Endothelial cell of umbilical vein (primary cell): ENCODE results near the gene TBC1D5. TPM values are rescaled to one million over a fixed set of nuclear protein-coding genes. Genes with fewer than 3 reads are reported as not detected.

Experiments used
- BruUV-seq: library from RNA; stranded (reverse); fragments of 400-500 nt; replicated peaks from 2 replicates; lab custom pipeline; 2021; lab: Mats Ljungman, UMichigan
- CTCF ChIA-PET: fragments of 300-600, 350-600 bp; sonication (Branson Sonifier 250); formaldehyde crosslinking; loops from one replicate; lab custom pipeline; 2021; ENCODE audit warnings: antibody characterized with exemption, inconsistent platforms; lab: Charles Lee
- POLR2A ChIA-PET: fragments of 300-600, 350-600 bp; sonication (Branson Sonifier 250); formaldehyde crosslinking; loops from one replicate; lab custom pipeline; 2021; ENCODE audit warnings: antibody characterized with exemption, inconsistent platforms; lab: Charles Lee
- DNase-seq: peaks from one replicate; pipeline ENCODE4 v3.0.0-alpha.2; 2011; ENCODE audit warnings: low read depth, low spot score
- FAIRE-seq: peaks from 2 replicates; lab custom pipeline; 2011; peaks lifted over from hg19 to GRCh38; lab: Jason Lieb, UNC
- H2AFZ ChIP-seq: 2 replicates; pipeline ENCODE4 v1.6.0; 2012; ENCODE audit warnings: low read depth, low read length, control low read depth, inconsistent platforms
- H3K27ac ChIP-seq: 2 replicates; pipeline ENCODE4 v1.5.1; 2011; ENCODE audit warnings: low read depth, mild to moderate bottlenecking, control low read depth, low read length, moderate library complexity; ENCODE audit not compliant: insufficient read depth
- H3K27me3 ChIP-seq, 2 experiments: 2 replicates each; pipeline versions ENCODE4 v1.6.0 to v1.6.1; 2011; ENCODE audit warnings: low read length in 2 of 2, mixed read lengths in 1 of 2; ENCODE audit not compliant: control insufficient read depth in 2 of 2, insufficient read depth in 2 of 2
- H3K36me3 ChIP-seq, 2 experiments: 2 replicates in 1 of 2; 3 replicates in 1 of 2; pipeline ENCODE4 v1.5.1; 2011; ENCODE audit warnings: low read length in 2 of 2, mild to moderate bottlenecking in 1 of 2, moderate library complexity in 1 of 2; ENCODE audit not compliant: control insufficient read depth in 2 of 2, insufficient read depth in 2 of 2; ENCODE audit errors: extremely low read depth in 1 of 2
- H3K4me1 ChIP-seq: 3 replicates; pipeline ENCODE4 v1.5.1; 2011; ENCODE audit warnings: mild to moderate bottlenecking, low read length; ENCODE audit not compliant: control insufficient read depth, insufficient read depth; ENCODE audit errors: extremely low read depth
- H3K4me2 ChIP-seq: 2 replicates; pipeline ENCODE4 v1.6.1; 2011; ENCODE audit warnings: low read length, control low read depth, mixed read lengths; ENCODE audit not compliant: insufficient read depth
- H3K4me3 ChIP-seq, 3 experiments: fragments of 200-600 bp in 1 of 3; sonication (generic), shearing (Covaris generic) in 1 of 3; replicated peaks in 1 of 3; 2 replicates each; pipeline ENCODE4 v1.5.1; 2011 to 2016; ENCODE audit warnings: control low read depth in 3 of 3, low read length in 3 of 3, mild to moderate bottlenecking in 2 of 3, inconsistent platforms in 1 of 3, low read depth in 1 of 3, moderate library complexity in 1 of 3; ENCODE audit not compliant: insufficient read depth in 1 of 3
- H3K79me2 ChIP-seq: 2 replicates; pipeline ENCODE4 v1.6.0; 2012; ENCODE audit warnings: low read length, inconsistent platforms; ENCODE audit not compliant: control insufficient read depth, insufficient read depth
- H3K9ac ChIP-seq: replicated peaks from 2 replicates; pipeline ENCODE3; 2011; ENCODE audit warnings: low read length, control low read depth; ENCODE audit not compliant: insufficient read depth; ENCODE audit errors: extremely low read depth
- H3K9me1 ChIP-seq: replicated peaks from 3 replicates; pipeline ENCODE4 v1.6.0; 2011; ENCODE audit warnings: mild to moderate bottlenecking, low read length; ENCODE audit not compliant: control insufficient read depth, insufficient read depth; ENCODE audit errors: extremely low read depth
- H3K9me3 ChIP-seq: replicated peaks from 2 replicates; pipeline ENCODE4 v1.5.1; 2012; ENCODE audit warnings: low read length, inconsistent platforms; ENCODE audit not compliant: control insufficient read depth, insufficient read depth
- H4K20me1 ChIP-seq: replicated peaks from 2 replicates; pipeline ENCODE3; 2011; ENCODE audit warnings: mild to moderate bottlenecking, low read length; ENCODE audit not compliant: control insufficient read depth, insufficient read depth; ENCODE audit errors: extremely low read depth
- EZH2 ChIP-seq: IDR thresholded peaks from 2 replicates; pipeline ENCODE4 v1.6.1; 2012; ENCODE audit warnings: borderline replicate concordance, low read depth, mild to moderate bottlenecking, moderate library complexity, low read length, inconsistent platforms; ENCODE audit not compliant: severe bottlenecking
- FOS ChIP-seq: IDR thresholded peaks from 2 replicates; pipeline ENCODE4 v1.6.1; 2011; ENCODE audit warnings: mild to moderate bottlenecking, low read length, moderate library complexity, borderline replicate concordance; ENCODE audit not compliant: insufficient read depth
- GATA2 ChIP-seq: IDR thresholded peaks from 2 replicates; pipeline ENCODE4 v1.7.0; 2011; ENCODE audit warnings: low read depth, mild to moderate bottlenecking, moderate library complexity, mixed read lengths, low read length; ENCODE audit not compliant: insufficient read length, insufficient read depth
- JUN ChIP-seq: IDR thresholded peaks from 2 replicates; pipeline ENCODE4 v1.6.1; 2011; ENCODE audit warnings: borderline replicate concordance, low read depth; ENCODE audit not compliant: insufficient read length, insufficient read depth
- MAX ChIP-seq: IDR thresholded peaks from 2 replicates; pipeline ENCODE4 v1.6.1; 2011; ENCODE audit not compliant: insufficient read depth, insufficient read length
- MYC ChIP-seq: IDR thresholded peaks from one replicate; pipeline ENCODE4 v1.6.1; 2011; ENCODE audit warnings: mild to moderate bottlenecking, low read depth, low read length
- POLR2A ChIP-seq: IDR thresholded peaks from 2 replicates; pipeline ENCODE4 v1.6.1; 2012; ENCODE audit warnings: low read depth, mild to moderate bottlenecking, control low read depth, low read length
- POLR2AphosphoS5 ChIP-seq: IDR thresholded peaks from 2 replicates; pipeline ENCODE4 v1.6.1; 2012; ENCODE audit warnings: low read depth, mild to moderate bottlenecking, control low read depth, low read length, moderate library complexity; ENCODE audit not compliant: insufficient read depth
- dilution Hi-C: fragments of 300-500 bp; cut with MboI; formaldehyde crosslinking; loops from one replicate; pipeline ENCODE4 v1.15.0; 2019; ENCODE audit warnings: low sequenced_read_pairs; ENCODE audit not compliant: extremely low pct_ligation_motif_present
- intact Hi-C: fragments of 100-400 bp; cut with micrococcal nuclease; formaldehyde crosslinking; loops from one replicate; pipeline ENCODE4 v1.10.0; 2022
- polyA plus RNA-seq, 4 experiments: library from polyadenylated mRNA; depleted of rRNA in 3 of 4; stranded (reverse) in 3 of 4; unstranded in 1 of 4; fragments of >200 nt; gene quantifications; 2 replicates each; pipeline versions ENCODE4 v1.2.1 to v1.2.3, GENCODE V29; 2011 to 2012; ENCODE audit warnings: missing spikeins in 1 of 4
- total RNA-seq: library from RNA; stranded (reverse); gene quantifications from 2 replicates; pipeline ENCODE4 v1.2.3, GENCODE V29; 2021
- TF ChIP-seq, protein P1 (sequence below), 2 donors: IDR thresholded peaks; 1 replicate in 1 of 2; 2 replicates in 1 of 2; pipeline ENCODE4 v1.5.1; 2011; ENCODE audit warnings: low read length in 2 of 2, mild to moderate bottlenecking in 2 of 2, moderate library complexity in 2 of 2, control low read depth in 1 of 2, inconsistent platforms in 1 of 2, low read depth in 1 of 2; ENCODE audit not compliant: insufficient read depth in 1 of 2; ENCODE audit errors: extremely low read depth in 1 of 2

The TBC1D5 gene
- total and polyA plus RNA-seq, 2 donors (not counting 3 experiments of a cell fraction or from before 2014, with no cell fraction given), result 17.5 to 44.7 TPM

- H3K27ac ChIP-seq, result no peak overlapping the region
- FAIRE-seq, result no peak
- H3K79me2 ChIP-seq, result no peaks in the 10 kb centered on the region
Measured at GRCh38 chr3:17132286-17133115, 609.9 kb downstream of the TBC1D5 start.

More at GRCh38 chr3:17132286-17133115, 609.9 kb downstream of the TBC1D5 start:
- H3K9me1 ChIP-seq, result no peaks in the 10 kb centered on the region
- dilution Hi-C loops (no loop called here), intact Hi-C loops (no loop called here)
- ChIA-PET POLR2A (no interaction called here), CTCF (no interaction called here)
- H3K36me3 ChIP-seq, result no peaks in the 10 kb centered on the region
- no TSS peak for BruUV-seq
- H3K4me3 ChIP-seq, result no peak overlapping the region
- no peak overlapping the region for H3K9ac ChIP-seq
- no peak overlapping the region for H3K4me2 ChIP-seq
- H4K20me1 ChIP-seq, result no peaks in the 10 kb centered on the region
- H3K9me3 ChIP-seq, result no peaks in the 10 kb centered on the region
- no peaks in the 10 kb centered on the region for H3K4me1 ChIP-seq
- H3K27me3 ChIP-seq, result no peaks in the 10 kb centered on the region
- no peak for TF ChIP-seq MAX
- no peak for TF ChIP-seq JUN
- TF ChIP-seq FOS, result no peak
- no peak for TF ChIP-seq POLR2A
- TF ChIP-seq, protein P1, sequence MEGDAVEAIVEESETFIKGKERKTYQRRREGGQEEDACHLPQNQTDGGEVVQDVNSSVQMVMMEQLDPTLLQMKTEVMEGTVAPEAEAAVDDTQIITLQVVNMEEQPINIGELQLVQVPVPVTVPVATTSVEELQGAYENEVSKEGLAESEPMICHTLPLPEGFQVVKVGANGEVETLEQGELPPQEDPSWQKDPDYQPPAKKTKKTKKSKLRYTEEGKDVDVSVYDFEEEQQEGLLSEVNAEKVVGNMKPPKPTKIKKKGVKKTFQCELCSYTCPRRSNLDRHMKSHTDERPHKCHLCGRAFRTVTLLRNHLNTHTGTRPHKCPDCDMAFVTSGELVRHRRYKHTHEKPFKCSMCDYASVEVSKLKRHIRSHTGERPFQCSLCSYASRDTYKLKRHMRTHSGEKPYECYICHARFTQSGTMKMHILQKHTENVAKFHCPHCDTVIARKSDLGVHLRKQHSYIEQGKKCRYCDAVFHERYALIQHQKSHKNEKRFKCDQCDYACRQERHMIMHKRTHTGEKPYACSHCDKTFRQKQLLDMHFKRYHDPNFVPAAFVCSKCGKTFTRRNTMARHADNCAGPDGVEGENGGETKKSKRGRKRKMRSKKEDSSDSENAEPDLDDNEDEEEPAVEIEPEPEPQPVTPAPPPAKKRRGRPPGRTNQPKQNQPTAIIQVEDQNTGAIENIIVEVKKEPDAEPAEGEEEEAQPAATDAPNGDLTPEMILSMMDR (IDR thresholded peaks at IDR 0.05; ENCODE audit: extremely low read depth in 1 of 2, insufficient read depth in 1 of 2, low read depth in 1 of 2, low read length in 2 of 2), result no peak
- no peak for TF ChIP-seq EZH2
- no peak for TF ChIP-seq POLR2AphosphoS5
- TF ChIP-seq GATA2, result no peak
- TF ChIP-seq MYC, result no peak
- no peak overlapping the region for H2AFZ ChIP-seq
- no peak for DNase-seq
